HCT116 (cell line): Measurements from ENCODE around the gene OGFOD2. TPM values are rescaled to one million over a fixed set of nuclear protein-coding genes. Genes with fewer than 3 reads are reported as not detected.

Experiments
- ATAC-seq: fragments of 200-7000 bp; cut with Tn5 transposase; 2 replicates; pipeline ENCODE4 v1.9.1; 2020; ENCODE audit warnings: mild to moderate bottlenecking, moderate library complexity
- BruUV-seq: library from RNA; stranded (reverse); fragments of 400-500 nt; replicated peaks from 2 replicates; lab custom pipeline; 2021; lab: Mats Ljungman, UMichigan
- CTCF ChIA-PET: fragments of 300-600 bp; sonication (Branson Sonifier 250); formaldehyde crosslinking; loops from one replicate; lab custom pipeline; 2021; ENCODE audit warnings: antibody characterized with exemption; lab: Charles Lee
- POLR2A ChIA-PET: fragments of 300-600, 350-600 bp; sonication (Branson Sonifier 250); formaldehyde crosslinking; loops from one replicate; lab custom pipeline; 2021; ENCODE audit warnings: antibody characterized with exemption; lab: Charles Lee
- RAD21 ChIA-PET, 2 experiments: fragments of 300-600 bp; sonication (Branson Sonifier 250); formaldehyde crosslinking; loops; one replicate each; lab custom pipeline; 2023; ENCODE audit warnings: low total read pairs in 2 of 2; ENCODE audit not compliant: uncharacterized antibody in 2 of 2, unreplicated experiment in 2 of 2, low non-redundant PET in 1 of 2; lab: Charles Lee
- DNase-seq: peaks from one replicate; pipeline ENCODE4 v3.0.0-alpha.2; 2010; ENCODE audit warnings: low read depth, low spot score
- H2AFZ ChIP-seq: fragments of 200-600 bp; shearing (Covaris generic), sonication (generic); 2 replicates; pipeline ENCODE4 v1.6.1; 2017; ENCODE audit warnings: low read depth, mixed run types, mixed read lengths, antibody characterized with exemption, low read length; ENCODE audit not compliant: poor library complexity, severe bottlenecking
- H3K27ac ChIP-seq: 2 replicates; pipeline ENCODE4 v1.5.1; 2012; ENCODE audit warnings: low read depth, low read length
- H3K27me3 ChIP-seq: fragments of 200-600 bp; sonication (generic); 2 replicates; pipeline ENCODE4 v1.6.1; 2016; ENCODE audit warnings: mixed run types, low read length, mixed read lengths; ENCODE audit not compliant: insufficient read depth
- H3K36me3 ChIP-seq, 2 experiments: fragments of 200-500 bp in 1 of 2; fragments of 200-600 bp in 1 of 2; sonication (Bioruptor generic) in 1 of 2; sonication (generic) in 1 of 2; 2 replicates each; pipeline versions ENCODE4 v1.5.1 to v1.6.1; 2014 to 2016; ENCODE audit warnings: low read length in 2 of 2, inconsistent platforms in 1 of 2, mixed read lengths in 1 of 2, mixed run types in 1 of 2; ENCODE audit not compliant: insufficient read depth in 2 of 2, control insufficient read depth in 1 of 2
- H3K4me1 ChIP-seq, 2 experiments: fragments of 200-600 bp in 1 of 2; sonication (generic) in 1 of 2; 2 replicates each; pipeline versions ENCODE4 v1.5.1 to v1.6.1; 2012 to 2017; ENCODE audit warnings: low read length in 2 of 2, inconsistent platforms in 1 of 2, mild to moderate bottlenecking in 1 of 2, mixed read lengths in 1 of 2, mixed run types in 1 of 2, moderate library complexity in 1 of 2; ENCODE audit not compliant: insufficient read depth in 2 of 2, control insufficient read depth in 1 of 2
- H3K4me2 ChIP-seq: fragments of 200-600 bp; sonication (generic); 2 replicates; pipeline ENCODE4 v1.6.1; 2017; ENCODE audit warnings: mixed run types, low read length, mixed read lengths
- H3K4me3 ChIP-seq, 2 experiments: fragments of 200-600 bp in 1 of 2; sonication (generic) in 1 of 2; replicated peaks in 1 of 2; 2 replicates each; pipeline ENCODE4 v1.5.1; 2011 to 2016; ENCODE audit warnings: low read length in 2 of 2, control low read depth in 1 of 2, low read depth in 1 of 2, mild to moderate bottlenecking in 1 of 2, mixed read lengths in 1 of 2, mixed run types in 1 of 2
- H3K79me2 ChIP-seq: fragments of 200-600 bp; sonication (generic); 2 replicates; pipeline ENCODE4 v1.6.1; 2017; ENCODE audit warnings: mild to moderate bottlenecking, mixed run types, low read length, moderate library complexity, mixed read lengths; ENCODE audit not compliant: insufficient read depth
- H3K9ac ChIP-seq: fragments of 200-600 bp; sonication (generic); 2 replicates; pipeline ENCODE4 v1.6.1; 2016; ENCODE audit warnings: low read length, mixed read lengths
- H3K9me2 ChIP-seq: fragments of 200-600 bp; sonication (generic), shearing (Covaris generic); 2 replicates; pipeline ENCODE4 v1.6.1; 2017; ENCODE audit warnings: mixed run types, mild to moderate bottlenecking, moderate library complexity; ENCODE audit not compliant: insufficient read depth
- H3K9me3 ChIP-seq, 2 experiments: fragments of 200-500 bp in 1 of 2; fragments of 200-600 bp in 1 of 2; sonication (Bioruptor generic) in 1 of 2; sonication (generic) in 1 of 2; 2 replicates each; pipeline ENCODE4 v1.6.1; 2014 to 2017; ENCODE audit warnings: low read length in 2 of 2, mixed read lengths in 2 of 2, inconsistent platforms in 1 of 2, low read depth in 1 of 2, mild to moderate bottlenecking in 1 of 2, mixed run types in 1 of 2, moderate library complexity in 1 of 2; ENCODE audit not compliant: control insufficient read depth in 1 of 2, insufficient read depth in 1 of 2
- H4K20me1 ChIP-seq: fragments of 200-600 bp; sonication (generic), shearing (Covaris generic); 2 replicates; pipeline ENCODE4 v1.6.1; 2017; ENCODE audit warnings: mixed run types, mild to moderate bottlenecking, moderate library complexity; ENCODE audit not compliant: insufficient read depth
- CBX3 ChIP-seq: IDR thresholded peaks from 2 replicates; pipeline ENCODE4 v1.6.1; 2012; ENCODE audit warnings: low read depth
- CEBPB ChIP-seq: IDR thresholded peaks from 2 replicates; pipeline ENCODE4 v1.6.1; 2012; ENCODE audit warnings: low read depth
- ELF1 ChIP-seq: IDR thresholded peaks from 2 replicates; pipeline ENCODE4 v1.6.1; 2012; ENCODE audit warnings: low read depth, borderline replicate concordance
- EZH2 ChIP-seq: fragments of 200-600 bp; sonication (generic); IDR thresholded peaks from 2 replicates; pipeline ENCODE4 v1.6.1; 2017; ENCODE audit warnings: antibody characterized with exemption, mixed run types
- FOSL1 ChIP-seq: IDR thresholded peaks from 2 replicates; pipeline ENCODE4 v1.6.1; 2012; ENCODE audit warnings: low read depth
- YY1 ChIP-seq: IDR thresholded peaks from 2 replicates; pipeline ENCODE4 v1.6.1; 2011; ENCODE audit warnings: low read length, low read depth, moderate library complexity, mild to moderate bottlenecking; ENCODE audit not compliant: insufficient replicate concordance; ENCODE audit errors: extremely low read depth
- intact Hi-C: fragments of 100-400 bp; cut with micrococcal nuclease; formaldehyde crosslinking; loops from 2 replicates; pipeline ENCODE4 v1.10.0; 2022
- total RNA-seq: library from RNA; stranded (reverse); gene quantifications from one replicate; pipeline ENCODE4 v1.2.1, GENCODE V29; 2021; ENCODE audit not compliant: unreplicated experiment
- TF ChIP-seq, protein P1 (sequence below): IDR thresholded peaks from 2 replicates; pipeline ENCODE4 v1.6.1; 2012; ENCODE audit warnings: low read depth
- TF ChIP-seq, protein P2 (sequence below), 3 experiments: fragments of 200-600 bp in 1 of 3; sonication (generic) in 1 of 3; IDR thresholded peaks in 2 of 3; conservative IDR thresholded peaks in 1 of 3; 2 replicates each; pipeline ENCODE4 v1.5.1; 2012 to 2017; ENCODE audit warnings: low read depth in 2 of 3, low read length in 2 of 3, antibody characterized with exemption in 1 of 3, borderline replicate concordance in 1 of 3, control low read depth in 1 of 3, mild to moderate bottlenecking in 1 of 3, mixed read lengths in 1 of 3, mixed run types in 1 of 3, moderate library complexity in 1 of 3; ENCODE audit not compliant: insufficient read depth in 1 of 3

Gene OGFOD2
- total RNA-seq, 1 experiment from 2014 or later, result 29.5 TPM

DNA sequence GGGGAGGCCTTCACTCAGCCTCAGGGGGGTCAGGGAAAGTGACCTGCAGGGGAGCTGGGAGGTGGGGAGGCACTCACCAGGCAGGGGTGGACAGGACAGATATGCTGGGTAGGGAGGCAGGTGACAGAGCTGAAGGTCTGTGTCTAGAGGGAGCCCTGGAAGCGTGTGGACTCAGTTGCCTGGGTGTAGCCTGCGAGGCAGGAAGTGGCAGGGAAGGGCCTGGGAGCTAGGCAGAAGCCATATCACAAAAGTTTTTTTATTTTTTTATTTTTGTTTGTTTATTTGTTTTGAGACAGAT, 44.7 kb downstream of the OGFOD2 start:
- Histone ChIP-seq H3K9me2 (no peaks in the 10 kb centered on the region), H3K27ac (no peak overlapping the region), H3K9me3 (no peaks in the 10 kb centered on the region), H3K79me2 (no peaks in the 10 kb centered on the region), H3K4me3 (no peak overlapping the region), H3K36me3 (no peaks in the 10 kb centered on the region), H3K9ac (no peak overlapping the region), H3K4me2 (no peak overlapping the region), H4K20me1 (no peaks in the 10 kb centered on the region), H3K4me1 (no peaks in the 10 kb centered on the region), H2AFZ (no peak overlapping the region), H3K27me3 (no peaks in the 10 kb centered on the region)
- TF ChIP-seq ELF1, result no peak
- TF ChIP-seq, protein P1, sequence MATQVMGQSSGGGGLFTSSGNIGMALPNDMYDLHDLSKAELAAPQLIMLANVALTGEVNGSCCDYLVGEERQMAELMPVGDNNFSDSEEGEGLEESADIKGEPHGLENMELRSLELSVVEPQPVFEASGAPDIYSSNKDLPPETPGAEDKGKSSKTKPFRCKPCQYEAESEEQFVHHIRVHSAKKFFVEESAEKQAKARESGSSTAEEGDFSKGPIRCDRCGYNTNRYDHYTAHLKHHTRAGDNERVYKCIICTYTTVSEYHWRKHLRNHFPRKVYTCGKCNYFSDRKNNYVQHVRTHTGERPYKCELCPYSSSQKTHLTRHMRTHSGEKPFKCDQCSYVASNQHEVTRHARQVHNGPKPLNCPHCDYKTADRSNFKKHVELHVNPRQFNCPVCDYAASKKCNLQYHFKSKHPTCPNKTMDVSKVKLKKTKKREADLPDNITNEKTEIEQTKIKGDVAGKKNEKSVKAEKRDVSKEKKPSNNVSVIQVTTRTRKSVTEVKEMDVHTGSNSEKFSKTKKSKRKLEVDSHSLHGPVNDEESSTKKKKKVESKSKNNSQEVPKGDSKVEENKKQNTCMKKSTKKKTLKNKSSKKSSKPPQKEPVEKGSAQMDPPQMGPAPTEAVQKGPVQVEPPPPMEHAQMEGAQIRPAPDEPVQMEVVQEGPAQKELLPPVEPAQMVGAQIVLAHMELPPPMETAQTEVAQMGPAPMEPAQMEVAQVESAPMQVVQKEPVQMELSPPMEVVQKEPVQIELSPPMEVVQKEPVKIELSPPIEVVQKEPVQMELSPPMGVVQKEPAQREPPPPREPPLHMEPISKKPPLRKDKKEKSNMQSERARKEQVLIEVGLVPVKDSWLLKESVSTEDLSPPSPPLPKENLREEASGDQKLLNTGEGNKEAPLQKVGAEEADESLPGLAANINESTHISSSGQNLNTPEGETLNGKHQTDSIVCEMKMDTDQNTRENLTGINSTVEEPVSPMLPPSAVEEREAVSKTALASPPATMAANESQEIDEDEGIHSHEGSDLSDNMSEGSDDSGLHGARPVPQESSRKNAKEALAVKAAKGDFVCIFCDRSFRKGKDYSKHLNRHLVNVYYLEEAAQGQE, result no peak
- TF ChIP-seq CBX3, result no peak
- no peak for TF ChIP-seq EZH2
- no peak for TF ChIP-seq CEBPB
- TF ChIP-seq, protein P2, sequence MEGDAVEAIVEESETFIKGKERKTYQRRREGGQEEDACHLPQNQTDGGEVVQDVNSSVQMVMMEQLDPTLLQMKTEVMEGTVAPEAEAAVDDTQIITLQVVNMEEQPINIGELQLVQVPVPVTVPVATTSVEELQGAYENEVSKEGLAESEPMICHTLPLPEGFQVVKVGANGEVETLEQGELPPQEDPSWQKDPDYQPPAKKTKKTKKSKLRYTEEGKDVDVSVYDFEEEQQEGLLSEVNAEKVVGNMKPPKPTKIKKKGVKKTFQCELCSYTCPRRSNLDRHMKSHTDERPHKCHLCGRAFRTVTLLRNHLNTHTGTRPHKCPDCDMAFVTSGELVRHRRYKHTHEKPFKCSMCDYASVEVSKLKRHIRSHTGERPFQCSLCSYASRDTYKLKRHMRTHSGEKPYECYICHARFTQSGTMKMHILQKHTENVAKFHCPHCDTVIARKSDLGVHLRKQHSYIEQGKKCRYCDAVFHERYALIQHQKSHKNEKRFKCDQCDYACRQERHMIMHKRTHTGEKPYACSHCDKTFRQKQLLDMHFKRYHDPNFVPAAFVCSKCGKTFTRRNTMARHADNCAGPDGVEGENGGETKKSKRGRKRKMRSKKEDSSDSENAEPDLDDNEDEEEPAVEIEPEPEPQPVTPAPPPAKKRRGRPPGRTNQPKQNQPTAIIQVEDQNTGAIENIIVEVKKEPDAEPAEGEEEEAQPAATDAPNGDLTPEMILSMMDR (IDR thresholded peaks at IDR 0.05 in 2 of 3, conservative IDR thresholded peaks at IDR 0.05 in 1 of 3; ENCODE audit: borderline replicate concordance in 1 of 3, insufficient read depth in 1 of 3, low read depth in 2 of 3, low read length in 2 of 3), result no peak
- no peak for TF ChIP-seq YY1
- TF ChIP-seq FOSL1, result no peak
- ChIA-PET CTCF (no interaction called here), RAD21 (no interaction called here), POLR2A (no interaction called here)
- no peak for ATAC-seq
- no TSS peak for BruUV-seq
- DNase-seq, result no peak
- intact Hi-C loops, result no loop called here
